Osteoblast (primary cell): ENCODE measurements around the gene ZNF598. TPM values are rescaled to one million over a fixed set of nuclear protein-coding genes. Genes with fewer than 3 reads are reported as not detected.

Experiments used
- DNase-seq: peaks from one replicate; pipeline ENCODE4 v3.0.0; 2011; ENCODE audit warnings: low spot score, mixed read lengths; ENCODE audit not compliant: insufficient read length; ENCODE audit errors: missing footprints
- H2AFZ ChIP-seq: 2 replicates; pipeline ENCODE4 v1.6.0; 2011; ENCODE audit warnings: mild to moderate bottlenecking, low read length
- H3K27ac ChIP-seq: 2 replicates; pipeline ENCODE4 v1.5.1; 2011; ENCODE audit warnings: mild to moderate bottlenecking, low read depth, low read length, moderate library complexity
- H3K27me3 ChIP-seq: 2 replicates; pipeline ENCODE4 v1.6.0; 2012; ENCODE audit warnings: mild to moderate bottlenecking, control low read depth, inconsistent platforms, low read length, moderate library complexity; ENCODE audit not compliant: insufficient read depth
- H3K36me3 ChIP-seq: 2 replicates; pipeline ENCODE4 v1.5.1; 2011; ENCODE audit warnings: mild to moderate bottlenecking, low read length, control low read depth, moderate library complexity; ENCODE audit not compliant: insufficient read depth
- H3K4me1 ChIP-seq: 2 replicates; pipeline ENCODE4 v1.5.1; 2011; ENCODE audit warnings: mild to moderate bottlenecking, low read length, control low read depth, moderate library complexity; ENCODE audit not compliant: insufficient read depth
- H3K4me2 ChIP-seq: 2 replicates; pipeline ENCODE4 v1.6.0; 2011; ENCODE audit warnings: mild to moderate bottlenecking, low read length; ENCODE audit not compliant: insufficient read depth
- H3K4me3 ChIP-seq: fragments of 200-600 bp; sonication (generic); 3 replicates; pipeline ENCODE4 v1.5.1; 2012; ENCODE audit warnings: mild to moderate bottlenecking, low read length, inconsistent platforms; ENCODE audit not compliant: insufficient read depth
- H3K79me2 ChIP-seq: 2 replicates; pipeline ENCODE4 v1.6.0; 2012; ENCODE audit warnings: mild to moderate bottlenecking, low read length, control low read depth, inconsistent platforms; ENCODE audit not compliant: insufficient read depth
- H3K9me3 ChIP-seq: 2 replicates; pipeline ENCODE4 v1.5.1; 2011; ENCODE audit warnings: low read depth, low read length, control low read depth
- H4K20me1 ChIP-seq: 2 replicates; pipeline ENCODE4 v1.6.0; 2012; ENCODE audit warnings: mild to moderate bottlenecking, low read length, control low read depth; ENCODE audit not compliant: insufficient read depth
- CTCF ChIP-seq: IDR thresholded peaks from 2 replicates; pipeline ENCODE4 v1.5.1; 2011; ENCODE audit warnings: mild to moderate bottlenecking, low read depth, low read length, moderate library complexity; ENCODE audit errors: extremely low read depth
- total RNA-seq: library from RNA; depleted of rRNA; stranded (reverse); fragments of >200 nt; gene quantifications from 2 replicates; pipeline ENCODE4 v1.2.3, GENCODE V29; 2012

ZNF598 gene
- total RNA-seq, 1 donor = 21.0 TPM

DNA sequence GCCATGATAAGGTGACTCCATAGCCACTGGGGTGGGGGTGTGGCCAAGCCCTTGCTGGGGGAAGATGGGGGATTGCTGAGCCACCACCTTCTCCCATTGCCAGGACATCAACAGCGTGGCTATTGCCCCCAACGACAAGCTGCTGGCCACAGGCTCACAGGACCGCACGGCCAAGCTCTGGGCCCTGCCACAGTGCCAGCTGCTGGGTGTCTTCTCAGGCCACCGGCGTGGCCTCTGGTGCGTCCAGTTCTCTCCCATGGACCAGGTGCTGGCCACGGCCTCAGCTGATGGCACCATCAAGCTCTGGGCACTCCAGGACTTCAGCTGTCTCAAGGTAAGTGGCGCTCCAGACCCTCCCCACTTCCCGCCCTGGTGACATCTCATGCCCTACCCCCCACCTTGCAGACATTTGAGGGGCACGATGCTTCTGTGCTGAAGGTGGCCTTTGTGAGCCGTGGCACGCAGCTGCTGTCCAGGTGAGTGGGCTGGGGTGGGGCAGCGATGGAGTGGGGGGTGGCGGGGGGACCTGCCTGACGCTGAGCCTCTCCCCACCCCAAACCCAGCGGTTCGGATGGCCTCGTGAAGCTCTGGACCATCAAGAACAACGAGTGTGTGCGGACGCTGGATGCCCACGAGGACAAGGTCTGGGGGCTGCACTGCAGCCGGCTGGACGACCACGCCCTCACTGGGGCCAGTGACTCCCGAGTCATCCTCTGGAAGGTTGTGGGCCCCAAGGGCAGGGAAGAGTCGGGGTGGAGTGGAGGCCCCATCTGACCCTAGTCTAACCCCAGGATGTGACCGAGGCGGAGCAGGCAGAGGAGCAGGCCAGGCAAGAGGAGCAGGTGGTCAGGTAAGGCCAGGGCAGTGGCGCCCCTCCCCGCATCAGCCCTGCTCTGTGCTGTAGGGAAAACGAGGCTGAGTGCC is 32.4 kb downstream of the ZNF598 start:
- Histone ChIP-seq H3K27me3 (peaks cover 29% of the 10 kb centered on the region), H3K79me2 (peaks cover 20% of the 10 kb centered on the region), H3K9me3 (no peaks in the 10 kb centered on the region), H3K4me3 (no peak overlapping the region), H3K36me3 (peaks cover 26% of the 10 kb centered on the region), H3K27ac (no peak overlapping the region), H4K20me1 (peaks cover 20% of the 10 kb centered on the region), H3K4me2 (no peak overlapping the region), H2AFZ (no peak overlapping the region), H3K4me1 (peaks cover 5% of the 10 kb centered on the region)
- DNase-seq = peak; percentile 86
- no peak for TF ChIP-seq CTCF

DNA sequence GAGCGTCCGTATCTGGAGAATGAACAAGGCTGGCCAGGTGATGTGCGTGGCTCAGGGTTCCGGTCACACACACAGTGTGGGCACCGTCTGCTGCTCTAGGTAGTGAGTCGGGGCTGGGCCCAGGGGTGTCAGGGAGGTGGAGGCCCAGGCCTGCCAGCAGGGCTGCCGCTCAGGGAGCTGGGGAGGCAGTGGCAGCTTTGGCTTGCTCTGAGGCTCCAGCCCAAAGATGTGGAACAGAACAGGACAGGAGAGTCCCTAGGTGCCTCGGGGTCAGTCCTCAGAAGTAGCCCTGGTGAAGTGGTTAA is 33.5 kb downstream of the ZNF598 start:
- Histone ChIP-seq H3K27me3 (peaks cover 18% of the 10 kb centered on the region), H3K79me2 (peaks cover 23% of the 10 kb centered on the region), H3K36me3 (peaks cover 26% of the 10 kb centered on the region), H3K4me1 (peaks cover 5% of the 10 kb centered on the region), H3K4me3 (no peak overlapping the region), H3K9me3 (no peaks in the 10 kb centered on the region), H3K27ac (no peak overlapping the region), H2AFZ (no peak overlapping the region), H4K20me1 (peaks cover 15% of the 10 kb centered on the region), H3K4me2 (no peak overlapping the region)
- no peak for TF ChIP-seq CTCF
- DNase-seq = peak; percentile 72

GRCh38 chr16:1975432-1976215 is 34.0 kb downstream of the ZNF598 start:
- peaks cover 10% of the 10 kb centered on the region for H3K4me1 ChIP-seq
- H3K79me2 ChIP-seq = peaks cover 26% of the 10 kb centered on the region
- H3K36me3 ChIP-seq = peaks cover 26% of the 10 kb centered on the region
- H3K4me2 ChIP-seq = no peak overlapping the region
- H3K27ac ChIP-seq = no peak overlapping the region
- peaks cover 13% of the 10 kb centered on the region for H3K27me3 ChIP-seq
- H2AFZ ChIP-seq = no peak overlapping the region
- no peaks in the 10 kb centered on the region for H3K9me3 ChIP-seq
- H3K4me3 ChIP-seq = no peak overlapping the region
- DNase-seq = peak; percentile 55
- peaks cover 15% of the 10 kb centered on the region for H4K20me1 ChIP-seq
- no peak for TF ChIP-seq CTCF
